ENCODE measurements around the gene IFITM2. TPM values are rescaled to one million over a fixed set of nuclear protein-coding genes. Genes with fewer than 3 reads are reported as not detected.

Gene IFITM2
- total RNA-seq, 3 donors from 2014 or later, result 81.4 to 404 (median 129) TPM

GRCh38 chr11:290621-291231, 16.9 kb upstream of the IFITM2 start:
- TF ChIP-seq, protein P1, sequence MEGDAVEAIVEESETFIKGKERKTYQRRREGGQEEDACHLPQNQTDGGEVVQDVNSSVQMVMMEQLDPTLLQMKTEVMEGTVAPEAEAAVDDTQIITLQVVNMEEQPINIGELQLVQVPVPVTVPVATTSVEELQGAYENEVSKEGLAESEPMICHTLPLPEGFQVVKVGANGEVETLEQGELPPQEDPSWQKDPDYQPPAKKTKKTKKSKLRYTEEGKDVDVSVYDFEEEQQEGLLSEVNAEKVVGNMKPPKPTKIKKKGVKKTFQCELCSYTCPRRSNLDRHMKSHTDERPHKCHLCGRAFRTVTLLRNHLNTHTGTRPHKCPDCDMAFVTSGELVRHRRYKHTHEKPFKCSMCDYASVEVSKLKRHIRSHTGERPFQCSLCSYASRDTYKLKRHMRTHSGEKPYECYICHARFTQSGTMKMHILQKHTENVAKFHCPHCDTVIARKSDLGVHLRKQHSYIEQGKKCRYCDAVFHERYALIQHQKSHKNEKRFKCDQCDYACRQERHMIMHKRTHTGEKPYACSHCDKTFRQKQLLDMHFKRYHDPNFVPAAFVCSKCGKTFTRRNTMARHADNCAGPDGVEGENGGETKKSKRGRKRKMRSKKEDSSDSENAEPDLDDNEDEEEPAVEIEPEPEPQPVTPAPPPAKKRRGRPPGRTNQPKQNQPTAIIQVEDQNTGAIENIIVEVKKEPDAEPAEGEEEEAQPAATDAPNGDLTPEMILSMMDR (IDR thresholded peaks at IDR 0.05), result no peak
- TF ChIP-seq POLR2A (IDR thresholded peaks at IDR 0.05) (no peak), POLR2AphosphoS5 (IDR thresholded peaks at IDR 0.05) (no peak)
- Histone ChIP-seq H3K27me3 (no peaks in the 10 kb centered on the region), H3K36me3 (no peaks in the 10 kb centered on the region), H3K4me3 (no peak overlapping the region), H3K4me1 (peaks cover 0 to 5% of the 10 kb centered on the region in 2 donors), H3K9me3 (no peaks in the 10 kb centered on the region), H3K27ac (no peak overlapping the region)
- intact Hi-C loops (cut with DNase I; ENCODE audit: low total_unique reads), result no loop called here
- no peak for DNase-seq (ENCODE audit: low spot score in 2 of 2)

GRCh38 chr11:291281-292210, 16.1 kb upstream of the IFITM2 start:
- Histone ChIP-seq H3K36me3 (no peaks in the 10 kb centered on the region), H3K4me3 (no peak overlapping the region), H3K4me1 (peaks cover 0 to 5% of the 10 kb centered on the region in 2 donors), H3K27me3 (no peaks in the 10 kb centered on the region), H3K27ac (no peak overlapping the region), H3K9me3 (no peaks in the 10 kb centered on the region)
- TF ChIP-seq POLR2AphosphoS5 (IDR thresholded peaks at IDR 0.05), result no peak
- TF ChIP-seq, protein P1 (IDR thresholded peaks at IDR 0.05), result no peak
- TF ChIP-seq POLR2A (IDR thresholded peaks at IDR 0.05), result no peak
- DNase-seq (ENCODE audit: low spot score in 2 of 2), result no peak
- intact Hi-C loops (cut with DNase I; ENCODE audit: low total_unique reads), result no loop called here

DNA sequence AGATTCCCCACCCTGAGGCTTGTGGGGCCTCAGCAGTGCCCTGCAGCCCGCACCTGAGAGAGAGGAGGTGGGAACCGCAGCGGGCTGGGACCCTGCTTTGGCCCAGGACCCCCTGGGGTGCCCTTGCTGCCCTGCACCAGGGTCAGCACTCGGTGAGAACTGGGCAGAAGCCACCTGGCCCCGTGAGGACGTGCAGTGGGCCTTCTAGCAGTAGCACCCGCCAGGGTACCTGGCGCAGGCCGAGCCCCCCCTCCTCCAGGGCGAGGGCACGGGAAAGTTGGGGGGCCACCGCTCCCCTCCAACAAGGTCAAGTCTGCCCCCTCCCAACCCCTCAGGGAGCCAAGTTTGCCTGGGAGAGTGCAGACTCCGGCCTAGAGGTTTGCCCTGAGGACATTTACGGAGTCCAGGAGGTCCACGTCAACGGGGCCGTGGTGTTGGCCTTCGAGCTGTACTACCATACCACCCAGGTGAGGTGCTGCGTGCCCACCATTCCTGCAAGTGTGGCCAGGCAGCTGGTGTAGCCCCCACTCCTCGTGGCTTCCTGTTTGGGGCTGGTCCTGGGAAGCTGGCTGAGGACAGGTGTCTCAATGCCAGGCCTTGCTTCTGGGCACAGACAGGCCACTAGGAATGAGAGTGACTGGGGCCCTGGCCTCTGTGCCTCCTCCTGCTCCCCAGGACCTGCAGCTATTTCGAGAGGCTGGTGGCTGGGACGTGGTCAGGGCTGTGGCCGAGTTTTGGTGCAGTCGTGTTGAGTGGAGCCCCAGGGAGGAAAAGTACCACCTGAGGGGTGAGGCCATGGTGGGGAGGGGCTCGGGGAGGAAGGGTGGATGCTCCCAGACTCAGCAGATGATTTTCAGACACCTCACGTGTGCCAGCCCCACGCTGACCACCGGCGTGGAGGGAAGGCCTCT, 15.2 kb upstream of the IFITM2 start:
- no peak for DNase-seq (ENCODE audit: low spot score in 2 of 2)
- H3K4me3 ChIP-seq, result no peak overlapping the region
- no peaks in the 10 kb centered on the region for H3K9me3 ChIP-seq
- no peak overlapping the region for H3K27ac ChIP-seq
- no peak for TF ChIP-seq POLR2A (IDR thresholded peaks at IDR 0.05)
- TF ChIP-seq, protein P1 (IDR thresholded peaks at IDR 0.05), result no peak
- no peak for TF ChIP-seq POLR2AphosphoS5 (IDR thresholded peaks at IDR 0.05)
- no peaks in the 10 kb centered on the region for H3K27me3 ChIP-seq
- H3K36me3 ChIP-seq, result no peaks in the 10 kb centered on the region
- intact Hi-C loops (cut with DNase I; ENCODE audit: low total_unique reads), result no loop called here
- peaks cover 0 to 5% of the 10 kb centered on the region in 2 donors for H3K4me1 ChIP-seq

- TF ChIP-seq, protein P1 (IDR thresholded peaks at IDR 0.05), result no peak
- TF ChIP-seq POLR2A (IDR thresholded peaks at IDR 0.05) (no peak), POLR2AphosphoS5 (IDR thresholded peaks at IDR 0.05) (no peak)
- Histone ChIP-seq H3K4me1 (peaks cover 0 to under 1% of the 10 kb centered on the region in 2 donors), H3K9me3 (no peaks in the 10 kb centered on the region), H3K36me3 (no peaks in the 10 kb centered on the region), H3K4me3 (no peak overlapping the region), H3K27me3 (peaks cover 0 to 4% of the 10 kb centered on the region in 2 donors), H3K27ac (no peak overlapping the region)
- intact Hi-C loops (cut with DNase I; ENCODE audit: low total_unique reads), result no loop called here
- no peak for DNase-seq (ENCODE audit: low spot score in 2 of 2)
Measured at GRCh38 chr11:293271-293851, 14.3 kb upstream of the IFITM2 start.
